GM23338 (cell line): ENCODE data around the gene NAT8L. TPM values are rescaled to one million over a fixed set of nuclear protein-coding genes. Genes with fewer than 3 reads are reported as not detected.
A peak's percentile ranks its signal among the peaks of the same experiment; 100 is the strongest.

Source experiments
- ATAC-seq: fragments of 200-7000 bp; cut with Tn5 transposase; 3 replicates; pipeline ENCODE4 v1.9.1; 2020
- DNase-seq: peaks from one replicate; pipeline ENCODE4 v3.0.0-alpha.2; 2015; ENCODE audit warnings: low spot score
- H2AFZ ChIP-seq: fragments of 200-600 bp; sonication (generic); 2 replicates; pipeline ENCODE4 v1.8.0; 2016; ENCODE audit warnings: antibody characterized with exemption, mild to moderate bottlenecking, moderate library complexity
- H3F3A ChIP-seq: fragments of 200-600 bp; sonication (generic); replicated peaks from 2 replicates; pipeline ENCODE4 v1.8.0; 2017; ENCODE audit warnings: antibody characterized with exemption, mixed run types, low read depth
- H3K27ac ChIP-seq: fragments of 200-600 bp; sonication (generic); 2 replicates; pipeline ENCODE4 v1.6.1; 2016; ENCODE audit warnings: low read depth
- H3K27me3 ChIP-seq: fragments of 200-600 bp; sonication (generic); 2 replicates; pipeline ENCODE4 v1.8.0; 2016; ENCODE audit warnings: mild to moderate bottlenecking, mixed run types, moderate library complexity; ENCODE audit not compliant: insufficient read depth
- H3K36me3 ChIP-seq: fragments of 200-600 bp; sonication (generic); 2 replicates; pipeline ENCODE4 v1.8.0; 2016; ENCODE audit warnings: mild to moderate bottlenecking; ENCODE audit not compliant: insufficient read depth
- H3K4me1 ChIP-seq: fragments of 200-600 bp; sonication (generic); 2 replicates; pipeline ENCODE4 v1.8.0; 2016; ENCODE audit warnings: mild to moderate bottlenecking, moderate library complexity; ENCODE audit not compliant: insufficient read depth
- H3K4me2 ChIP-seq: fragments of 200-600 bp; sonication (generic); 2 replicates; pipeline ENCODE4 v1.7.1; 2017; ENCODE audit warnings: mixed run types
- H3K4me3 ChIP-seq: fragments of 200-600 bp; sonication (generic); 2 replicates; pipeline ENCODE4 v1.6.1; 2016; ENCODE audit warnings: mixed run types
- H3K79me2 ChIP-seq: fragments of 200-600 bp; sonication (generic); replicated peaks from 2 replicates; pipeline ENCODE4 v1.8.0; 2017; ENCODE audit warnings: mild to moderate bottlenecking; ENCODE audit not compliant: insufficient read depth
- H3K9me2 ChIP-seq: fragments of 200-600 bp; sonication (generic); 2 replicates; pipeline ENCODE4 v1.8.0; 2017; ENCODE audit not compliant: insufficient read depth
- H4K20me1 ChIP-seq: fragments of 200-600 bp; sonication (generic); replicated peaks from 2 replicates; pipeline ENCODE4 v1.8.0; 2017; ENCODE audit warnings: mild to moderate bottlenecking; ENCODE audit not compliant: insufficient read depth
- H3K27ac Mint-ChIP-seq: 2 replicates; pipeline ENCODE4 v1.8.0; 2020; ENCODE audit warnings: inconsistent platforms, mild to moderate bottlenecking, moderate library complexity, mixed read lengths
- H3K27me3 Mint-ChIP-seq: 3 replicates; pipeline ENCODE4 v1.8.0; 2022; ENCODE audit warnings: low read depth, mild to moderate bottlenecking, moderate library complexity, mixed read lengths, inconsistent platforms; ENCODE audit not compliant: insufficient read depth, poor library complexity
- H3K36me3 Mint-ChIP-seq: 3 replicates; pipeline ENCODE4 v1.8.0; 2021; ENCODE audit warnings: low read depth, mild to moderate bottlenecking, inconsistent platforms, moderate library complexity, mixed read lengths
- H3K4me1 Mint-ChIP-seq: 3 replicates; pipeline ENCODE4 v1.8.0; 2020; ENCODE audit warnings: mild to moderate bottlenecking, inconsistent platforms, mixed read lengths
- H3K4me3 Mint-ChIP-seq: 3 replicates; pipeline ENCODE4 v1.8.0; 2021; ENCODE audit warnings: moderate library complexity, mild to moderate bottlenecking, inconsistent platforms, mixed read lengths
- H3K9me3 Mint-ChIP-seq: 3 replicates; pipeline ENCODE4 v1.8.0; 2020; ENCODE audit warnings: moderate library complexity, mild to moderate bottlenecking, inconsistent platforms, mixed read lengths
- EZH2phosphoT487 ChIP-seq: fragments of 200-600 bp; sonication (generic); IDR thresholded peaks from one replicate; pipeline ENCODE4 v1.8.1; 2018; ENCODE audit warnings: antibody characterized with exemption; ENCODE audit not compliant: unreplicated experiment
- JUNB ChIP-seq: IDR thresholded peaks from one replicate; pipeline ENCODE4 v1.6.1; 2016; ENCODE audit warnings: antibody characterized with exemption; ENCODE audit not compliant: unreplicated experiment
- NANOG ChIP-seq: IDR thresholded peaks from 2 replicates; pipeline ENCODE4 v1.6.1; 2016; ENCODE audit warnings: antibody characterized with exemption, borderline replicate concordance
- POLR2AphosphoS5 ChIP-seq: IDR thresholded peaks from 2 replicates; pipeline ENCODE4 v1.6.1; 2016; ENCODE audit warnings: antibody characterized with exemption, low read depth
- ZNF114 ChIP-seq: fragments of 250-450 bp; sonication (Bioruptor Pico); IDR thresholded peaks from 2 replicates; pipeline ENCODE4 v1.5.0; 2020; ENCODE audit warnings: mild to moderate bottlenecking, moderate library complexity
- polyA plus RNA-seq: library from polyadenylated mRNA; unstranded; fragments of >200 nt; fragmentation: Nextera tagmentation; extraction: Ambion mirVana; gene quantifications from 2 replicates; pipeline ENCODE4 v1.2.1, GENCODE V29; 2016
- total RNA-seq: library from RNA; depleted of rRNA; stranded (reverse); fragments of >200 nt; shearing (Covaris generic); gene quantifications from 2 replicates; pipeline ENCODE4 v1.2.3, GENCODE V29; 2014
- TF ChIP-seq, protein P1 (sequence below), 2 experiments: fragments of 200-600 bp in 1 of 2; sonication (generic) in 1 of 2; conservative IDR thresholded peaks; 2 replicates each; pipeline versions ENCODE4 v1.5.1 to v1.6.1; 2016 to 2017; ENCODE audit warnings: antibody characterized with exemption in 2 of 2, low read depth in 2 of 2, mild to moderate bottlenecking in 2 of 2, moderate library complexity in 1 of 2
- TF ChIP-seq, protein P2 (sequence below): IDR thresholded peaks from 2 replicates; pipeline ENCODE4 v1.6.1; 2016; ENCODE audit warnings: antibody characterized with exemption

NAT8L gene
- total and polyA plus RNA-seq, 2 experiments from 2014 or later, result 1.6 to 9.7 TPM

GRCh38 chr4:2046031-2046961 lies 12.8 kb upstream of the NAT8L start:
- Mint-ChIP-seq H3K36me3 (no peaks in the 10 kb centered on the region), H3K27me3 (peaks cover 12% of the 10 kb centered on the region), H3K4me1 (peaks cover 4% of the 10 kb centered on the region), H3K27ac (no peak overlapping the region), H3K4me3 (no peak overlapping the region), H3K9me3 (no peaks in the 10 kb centered on the region)
- H2AFZ ChIP-seq, result peak overlapping the region; percentile 43; the same call in 1 of the 2 replicates
- H3K36me3 ChIP-seq, result no peaks in the 10 kb centered on the region
- no peaks in the 10 kb centered on the region for H3F3A ChIP-seq
- H3K79me2 ChIP-seq, result no peaks in the 10 kb centered on the region
- H3K9me2 ChIP-seq, result no peaks in the 10 kb centered on the region
- no peaks in the 10 kb centered on the region; the same call in 1 of the 2 replicates for H4K20me1 ChIP-seq
- ATAC-seq (peak; percentile 10), DNase-seq (no peak)
- TF ChIP-seq, protein P1, sequence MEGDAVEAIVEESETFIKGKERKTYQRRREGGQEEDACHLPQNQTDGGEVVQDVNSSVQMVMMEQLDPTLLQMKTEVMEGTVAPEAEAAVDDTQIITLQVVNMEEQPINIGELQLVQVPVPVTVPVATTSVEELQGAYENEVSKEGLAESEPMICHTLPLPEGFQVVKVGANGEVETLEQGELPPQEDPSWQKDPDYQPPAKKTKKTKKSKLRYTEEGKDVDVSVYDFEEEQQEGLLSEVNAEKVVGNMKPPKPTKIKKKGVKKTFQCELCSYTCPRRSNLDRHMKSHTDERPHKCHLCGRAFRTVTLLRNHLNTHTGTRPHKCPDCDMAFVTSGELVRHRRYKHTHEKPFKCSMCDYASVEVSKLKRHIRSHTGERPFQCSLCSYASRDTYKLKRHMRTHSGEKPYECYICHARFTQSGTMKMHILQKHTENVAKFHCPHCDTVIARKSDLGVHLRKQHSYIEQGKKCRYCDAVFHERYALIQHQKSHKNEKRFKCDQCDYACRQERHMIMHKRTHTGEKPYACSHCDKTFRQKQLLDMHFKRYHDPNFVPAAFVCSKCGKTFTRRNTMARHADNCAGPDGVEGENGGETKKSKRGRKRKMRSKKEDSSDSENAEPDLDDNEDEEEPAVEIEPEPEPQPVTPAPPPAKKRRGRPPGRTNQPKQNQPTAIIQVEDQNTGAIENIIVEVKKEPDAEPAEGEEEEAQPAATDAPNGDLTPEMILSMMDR (conservative IDR thresholded peaks at IDR 0.05; ENCODE audit: low read depth in 2 of 2), result peak; percentile 10 to 15; a peak in 2 of 4 replicates
- TF ChIP-seq, protein P2, sequence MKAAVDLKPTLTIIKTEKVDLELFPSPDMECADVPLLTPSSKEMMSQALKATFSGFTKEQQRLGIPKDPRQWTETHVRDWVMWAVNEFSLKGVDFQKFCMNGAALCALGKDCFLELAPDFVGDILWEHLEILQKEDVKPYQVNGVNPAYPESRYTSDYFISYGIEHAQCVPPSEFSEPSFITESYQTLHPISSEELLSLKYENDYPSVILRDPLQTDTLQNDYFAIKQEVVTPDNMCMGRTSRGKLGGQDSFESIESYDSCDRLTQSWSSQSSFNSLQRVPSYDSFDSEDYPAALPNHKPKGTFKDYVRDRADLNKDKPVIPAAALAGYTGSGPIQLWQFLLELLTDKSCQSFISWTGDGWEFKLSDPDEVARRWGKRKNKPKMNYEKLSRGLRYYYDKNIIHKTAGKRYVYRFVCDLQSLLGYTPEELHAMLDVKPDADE, result no peak
- peaks cover 54% of the 10 kb centered on the region for H3K27me3 ChIP-seq
- peaks cover 2% of the 10 kb centered on the region; the same call in 1 of the 2 replicates for H3K4me1 ChIP-seq
- H3K27ac ChIP-seq, result no peak overlapping the region
- peak overlapping the region; percentile 42; the same call in 1 of the 2 replicates for H3K4me3 ChIP-seq
- peak overlapping the region; percentile 65; the same call in 1 of the 2 replicates for H3K4me2 ChIP-seq

DNA sequence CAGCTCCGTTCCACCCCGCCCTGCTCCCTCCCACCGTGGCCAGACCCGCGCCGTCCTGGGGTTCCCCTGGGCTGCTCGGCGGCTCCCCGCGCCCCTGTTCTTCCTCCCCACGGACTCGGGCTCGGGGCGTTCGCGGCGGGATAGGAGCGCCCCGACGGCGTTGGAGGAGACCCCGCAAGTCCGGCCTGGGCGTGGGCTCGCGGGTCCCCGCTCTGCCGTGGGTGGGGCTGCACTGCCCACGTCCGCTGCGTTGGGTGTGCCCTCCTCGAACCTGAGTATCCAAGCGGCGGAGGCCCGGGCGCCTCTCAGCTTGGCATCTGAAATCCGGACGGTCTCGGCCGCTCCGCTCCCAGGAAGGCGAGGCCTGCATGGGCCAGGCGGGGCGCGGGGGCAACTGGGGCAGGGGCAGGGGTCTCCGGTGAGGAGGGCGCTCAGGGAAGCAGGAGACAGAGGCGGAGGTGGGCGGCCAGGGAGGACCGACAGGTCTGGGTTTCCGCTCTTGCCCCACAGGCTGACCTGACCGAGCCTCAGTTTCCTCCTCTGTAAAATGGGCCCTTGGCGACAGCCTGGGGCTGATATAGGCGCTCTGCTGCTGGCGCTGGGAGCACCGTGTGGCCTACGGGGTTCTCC lies 12.0 kb upstream of the NAT8L start:
- Histone ChIP-seq H3K79me2 (no peaks in the 10 kb centered on the region), H3K4me2 (peak overlapping the region; percentile 65; the same call in 1 of the 2 replicates), H3K27ac (no peak overlapping the region), H3K27me3 (peaks cover 50% of the 10 kb centered on the region), H3K36me3 (no peaks in the 10 kb centered on the region), H3K4me1 (peaks cover 9% of the 10 kb centered on the region; the same call in 1 of the 2 replicates), H3K4me3 (peak overlapping the region; percentile 42; the same call in 1 of the 2 replicates), H4K20me1 (no peaks in the 10 kb centered on the region; the same call in 1 of the 2 replicates), H3K9me2 (no peaks in the 10 kb centered on the region), H2AFZ (peak overlapping the region; percentile 43; the same call in 1 of the 2 replicates), H3F3A (no peaks in the 10 kb centered on the region)
- no peak for DNase-seq
- peak; percentile 30 for ATAC-seq
- no peak overlapping the region for H3K4me3 Mint-ChIP-seq
- no peaks in the 10 kb centered on the region for H3K9me3 Mint-ChIP-seq
- no peak for TF ChIP-seq NANOG
- TF ChIP-seq POLR2AphosphoS5, result no peak
- TF ChIP-seq JUNB, result no peak
- TF ChIP-seq ZNF114 (CRISPR knock-in tag), result no peak
- no peak for TF ChIP-seq EZH2phosphoT487
- TF ChIP-seq, protein P2, result no peak
- H3K27ac Mint-ChIP-seq, result no peak overlapping the region
- H3K4me1 Mint-ChIP-seq, result peaks cover 10% of the 10 kb centered on the region
- H3K36me3 Mint-ChIP-seq, result no peaks in the 10 kb centered on the region
- H3K27me3 Mint-ChIP-seq, result peaks cover 7% of the 10 kb centered on the region
